ENCODE results near the gene SCUBE3.

The SCUBE3 gene

GRCh38 chr6:35214869-35215664 is 1.3 kb downstream of the SCUBE3 start:
- H3K14ac ChIP-seq (ENCODE audit: low read length), result no peak overlapping the region

GRCh38 chr6:35215665-35216411 is 2.1 kb downstream of the SCUBE3 start:
- H2BK15ac ChIP-seq (ENCODE audit: low read length), result no peak overlapping the region
- H3K4me2 ChIP-seq (ENCODE audit: insufficient read depth, low read length, poor library complexity, severe bottlenecking), result peak overlapping the region; percentile 81
- no peak overlapping the region for H3K23ac ChIP-seq (ENCODE audit: low read depth, low read length, poor library complexity)
- peaks cover 42 to 50% of the 10 kb centered on the region in 2 donors for H3K4me1 ChIP-seq (ENCODE audit: control insufficient read depth in 2 of 2, insufficient read depth in 1 of 2, low read depth in 1 of 2, low read length in 2 of 2)
- peak overlapping the region; percentile 6 for H2AK5ac ChIP-seq (ENCODE audit: low read depth, low read length)
- no peak overlapping the region for H3K14ac ChIP-seq (ENCODE audit: low read length)
- peaks cover 0 to 19% of the 10 kb centered on the region in 2 donors for H3K36me3 ChIP-seq (replicated peaks in 1 of 2; ENCODE audit: control insufficient read depth in 2 of 2, insufficient read depth in 2 of 2, low read length in 2 of 2)
- H3K9ac ChIP-seq (ENCODE audit: low read depth, low read length, poor library complexity), result no peak overlapping the region
- H3K27ac ChIP-seq (replicated peaks; ENCODE audit: low read length), result no peak overlapping the region
- no CpG with 5 or more reads among the region's 6 CpGs for WGBS, 2 donors (ENCODE audit: extremely low coverage in 2 of 2, insufficient read length in 2 of 2, insufficient replicate concordance in 1 of 2)
- no peak overlapping the region for H4K91ac ChIP-seq (ENCODE audit: low read depth, low read length, poor library complexity)
- H2BK120ac ChIP-seq (ENCODE audit: low read depth, low read length), result no peak overlapping the region
- H3K79me1 ChIP-seq (ENCODE audit: low read depth, low read length), result peaks cover 6% of the 10 kb centered on the region
- no peak for DNase-seq (ENCODE audit: low spot score)
- peak overlapping the region; percentile 31 for H3K18ac ChIP-seq (ENCODE audit: low read length)
- no peak overlapping the region for H2BK5ac ChIP-seq (ENCODE audit: low read length)
- no peaks in the 10 kb centered on the region for H3K9me3 ChIP-seq (replicated peaks in 1 of 2; ENCODE audit: control insufficient read depth in 2 of 2, insufficient read depth in 1 of 2, low read depth in 1 of 2, low read length in 2 of 2)
- H2BK12ac ChIP-seq (ENCODE audit: low read length), result no peak overlapping the region
- no peak overlapping the region for H4K8ac ChIP-seq (ENCODE audit: low read depth, low read length)
- H2AFZ ChIP-seq (ENCODE audit: low read length), result no peak overlapping the region
- H3K27me3 ChIP-seq (ENCODE audit: control insufficient read depth in 3 of 3, insufficient read depth in 3 of 3, low read depth in 1 of 3, low read length in 3 of 3), result peaks cover 0 to 5% (median 5%) of the 10 kb centered on the region in 3 experiments
- peak overlapping the region; percentile 55 to 74 for H3K4me3 ChIP-seq (ENCODE audit: low read length in 2 of 2)
- H3K4ac ChIP-seq (ENCODE audit: low read length), result no peak overlapping the region

More at GRCh38 chr6:35214869-35215664, 1.3 kb downstream of the SCUBE3 start:
- no peak overlapping the region for H2BK5ac ChIP-seq (ENCODE audit: low read length)
- no peak overlapping the region for H3K9ac ChIP-seq (ENCODE audit: low read depth, low read length, poor library complexity)
- H3K18ac ChIP-seq (ENCODE audit: low read length), result no peak overlapping the region
- H4K8ac ChIP-seq (ENCODE audit: low read depth, low read length), result no peak overlapping the region
- H3K9me3 ChIP-seq (replicated peaks in 1 of 2; ENCODE audit: control insufficient read depth in 2 of 2, insufficient read depth in 1 of 2, low read depth in 1 of 2, low read length in 2 of 2), result no peaks in the 10 kb centered on the region
- H3K27me3 ChIP-seq (ENCODE audit: control insufficient read depth in 3 of 3, insufficient read depth in 3 of 3, low read depth in 1 of 3, low read length in 3 of 3), result peaks cover 0 to 5% (median 5%) of the 10 kb centered on the region in 3 experiments
- H3K4ac ChIP-seq (ENCODE audit: low read length), result no peak overlapping the region
- H3K36me3 ChIP-seq (replicated peaks in 1 of 2; ENCODE audit: control insufficient read depth in 2 of 2, insufficient read depth in 2 of 2, low read length in 2 of 2), result peaks cover 0 to 17% of the 10 kb centered on the region in 2 donors
- peak overlapping the region; percentile 74 to 93 for H3K4me3 ChIP-seq (ENCODE audit: low read length in 2 of 2)
- H3K4me1 ChIP-seq (ENCODE audit: control insufficient read depth in 2 of 2, insufficient read depth in 1 of 2, low read depth in 1 of 2, low read length in 2 of 2), result peaks cover 42 to 50% of the 10 kb centered on the region in 2 donors
- H2BK120ac ChIP-seq (ENCODE audit: low read depth, low read length), result no peak overlapping the region
- no peak overlapping the region for H4K91ac ChIP-seq (ENCODE audit: low read depth, low read length, poor library complexity)
- peak overlapping the region; percentile 89 for H2AFZ ChIP-seq (ENCODE audit: low read length)
- H3K4me2 ChIP-seq (ENCODE audit: insufficient read depth, low read length, poor library complexity, severe bottlenecking), result peak overlapping the region; percentile 81
- peaks cover 6% of the 10 kb centered on the region for H3K79me1 ChIP-seq (ENCODE audit: low read depth, low read length)
- H3K27ac ChIP-seq (replicated peaks; ENCODE audit: low read length), result peak overlapping the region; percentile 98
- no peak for DNase-seq (ENCODE audit: low spot score)
- H3K23ac ChIP-seq (ENCODE audit: low read depth, low read length, poor library complexity), result no peak overlapping the region
- no peak overlapping the region for H2BK15ac ChIP-seq (ENCODE audit: low read length)
- H2BK12ac ChIP-seq (ENCODE audit: low read length), result no peak overlapping the region
- WGBS, 2 donors (ENCODE audit: extremely low coverage in 2 of 2, insufficient read length in 2 of 2, insufficient replicate concordance in 1 of 2), result no CpG with 5 or more reads among the region's 18 CpGs
- no peak overlapping the region for H2AK5ac ChIP-seq (ENCODE audit: low read depth, low read length)

- Histone ChIP-seq H2BK15ac (ENCODE audit: low read length) (no peak overlapping the region), H2BK12ac (ENCODE audit: low read length) (no peak overlapping the region), H4K8ac (ENCODE audit: low read depth, low read length) (no peak overlapping the region), H3K27ac (replicated peaks; ENCODE audit: low read length) (no peak overlapping the region), H2AFZ (ENCODE audit: low read length) (no peak overlapping the region), H3K27me3 (ENCODE audit: control insufficient read depth in 3 of 3, insufficient read depth in 3 of 3, low read depth in 1 of 3, low read length in 3 of 3) (peaks cover 0 to 5% (median 5%) of the 10 kb centered on the region in 3 experiments), H3K18ac (ENCODE audit: low read length) (peak overlapping the region; percentile 6), H3K4ac (ENCODE audit: low read length) (no peak overlapping the region), H3K23ac (ENCODE audit: low read depth, low read length, poor library complexity) (no peak overlapping the region), H2BK120ac (ENCODE audit: low read depth, low read length) (no peak overlapping the region), H3K4me2 (ENCODE audit: insufficient read depth, low read length, poor library complexity, severe bottlenecking) (no peak overlapping the region), H3K4me1 (ENCODE audit: control insufficient read depth in 2 of 2, insufficient read depth in 1 of 2, low read depth in 1 of 2, low read length in 2 of 2) (peaks cover 42 to 50% of the 10 kb centered on the region in 2 donors), H3K4me3 (ENCODE audit: low read length in 2 of 2) (no peak overlapping the region), H3K14ac (ENCODE audit: low read length) (no peak overlapping the region), H3K9me3 (replicated peaks in 1 of 2; ENCODE audit: control insufficient read depth in 2 of 2, insufficient read depth in 1 of 2, low read depth in 1 of 2, low read length in 2 of 2) (no peaks in the 10 kb centered on the region), H2BK5ac (ENCODE audit: low read length) (no peak overlapping the region), H4K91ac (ENCODE audit: low read depth, low read length, poor library complexity) (no peak overlapping the region), H3K79me1 (ENCODE audit: low read depth, low read length) (peaks cover 6% of the 10 kb centered on the region), H3K9ac (ENCODE audit: low read depth, low read length, poor library complexity) (no peak overlapping the region), H3K36me3 (replicated peaks in 1 of 2; ENCODE audit: control insufficient read depth in 2 of 2, insufficient read depth in 2 of 2, low read length in 2 of 2) (peaks cover 0 to 24% of the 10 kb centered on the region in 2 donors), H2AK5ac (ENCODE audit: low read depth, low read length) (no peak overlapping the region)
- no CpG with 5 or more reads among the region's 1 CpG for WGBS, 2 donors (ENCODE audit: extremely low coverage in 2 of 2, insufficient read length in 2 of 2, insufficient replicate concordance in 1 of 2)
- no peak for DNase-seq (ENCODE audit: low spot score)
Observed at GRCh38 chr6:35216412-35216732, 2.6 kb downstream of the SCUBE3 start.

Measured in neuronal stem cell (in vitro differentiated cells).